BE2C (cell line): Measurements from ENCODE around the gene GABBR2.

Source experiments
- DNase-seq: peaks from one replicate; pipeline ENCODE4 v3.0.0-alpha.2; 2020
- H3K27me3 ChIP-seq: fragments of 250-450 bp; sonication (Bioruptor Pico); 2 replicates; pipeline ENCODE4 v1.5.1; 2020; ENCODE audit warnings: mild to moderate bottlenecking
- H3K36me3 ChIP-seq: fragments of 250-450 bp; sonication (Bioruptor Pico); 2 replicates; pipeline ENCODE4 v1.5.1; 2020; ENCODE audit warnings: mild to moderate bottlenecking
- H3K4me1 ChIP-seq: fragments of 250-450 bp; sonication (Bioruptor Pico); 2 replicates; pipeline ENCODE4 v1.5.1; 2020
- H3K4me3 ChIP-seq: 2 replicates; pipeline ENCODE4 v1.5.1; 2011; ENCODE audit warnings: low read depth, low read length
- H3K9me3 ChIP-seq: fragments of 250-450 bp; sonication (Bioruptor Pico); 2 replicates; pipeline ENCODE4 v1.5.1; 2020
- CTCF ChIP-seq: IDR thresholded peaks from 2 replicates; pipeline ENCODE4 v1.5.1; 2012; ENCODE audit warnings: mild to moderate bottlenecking, low read depth, low read length

The GABBR2 gene

GRCh38 chr9:98399950-98400683 is 308.6 kb downstream of the GABBR2 start:
- Histone ChIP-seq H3K9me3 (no peaks in the 10 kb centered on the region), H3K27me3 (peaks cover 45% of the 10 kb centered on the region), H3K36me3 (no peaks in the 10 kb centered on the region), H3K4me1 (peaks cover 7% of the 10 kb centered on the region; the same call in 1 of the 2 replicates), H3K4me3 (no peak overlapping the region)
- no peak for DNase-seq
- no peak for TF ChIP-seq CTCF

GRCh38 chr9:98396656-98397055 is 312.1 kb downstream of the GABBR2 start:
- Histone ChIP-seq H3K4me3 (no peak overlapping the region), H3K9me3 (no peaks in the 10 kb centered on the region), H3K36me3 (no peaks in the 10 kb centered on the region), H3K27me3 (peaks cover 25% of the 10 kb centered on the region), H3K4me1 (peaks cover 4% of the 10 kb centered on the region; the same call in 1 of the 2 replicates)
- no peak for TF ChIP-seq CTCF
- no peak for DNase-seq

- no peak overlapping the region for H3K4me3 ChIP-seq
- no peak for TF ChIP-seq CTCF
- peaks cover under 1% of the 10 kb centered on the region; the same call in 1 of the 2 replicates for H3K4me1 ChIP-seq
- H3K36me3 ChIP-seq: no peaks in the 10 kb centered on the region
- H3K27me3 ChIP-seq: peaks cover 25% of the 10 kb centered on the region
- H3K9me3 ChIP-seq: no peaks in the 10 kb centered on the region
- no peak for DNase-seq
Measured at GRCh38 chr9:98396236-98396635, 312.5 kb downstream of the GABBR2 start.

GRCh38 chr9:98391867-98392266 is 316.9 kb downstream of the GABBR2 start:
- Histone ChIP-seq H3K36me3 (no peaks in the 10 kb centered on the region), H3K27me3 (peaks cover 18% of the 10 kb centered on the region), H3K9me3 (no peaks in the 10 kb centered on the region), H3K4me1 (no peaks in the 10 kb centered on the region), H3K4me3 (no peak overlapping the region)
- DNase-seq: no peak
- TF ChIP-seq CTCF: no peak

GRCh38 chr9:98391406-98391805 is 317.3 kb downstream of the GABBR2 start:
- Histone ChIP-seq H3K4me3 (no peak overlapping the region), H3K4me1 (no peaks in the 10 kb centered on the region), H3K36me3 (no peaks in the 10 kb centered on the region), H3K27me3 (peaks cover 13% of the 10 kb centered on the region), H3K9me3 (no peaks in the 10 kb centered on the region)
- DNase-seq: no peak
- TF ChIP-seq CTCF: no peak

- no peaks in the 10 kb centered on the region for H3K9me3 ChIP-seq
- no peaks in the 10 kb centered on the region for H3K4me1 ChIP-seq
- no peak for TF ChIP-seq CTCF
- DNase-seq: no peak
- no peaks in the 10 kb centered on the region for H3K36me3 ChIP-seq
- H3K4me3 ChIP-seq: no peak overlapping the region
- peaks cover 2% of the 10 kb centered on the region; the same call in 1 of the 2 replicates for H3K27me3 ChIP-seq
Measured at GRCh38 chr9:98385751-98386150, 323.0 kb downstream of the GABBR2 start.
